ENCODE data around the gene C1QTNF8.

Gene C1QTNF8

GRCh38 chr16:1060416-1061340 is 35.4 kb downstream of the C1QTNF8 start:
- DNase-seq (ENCODE audit: low read depth): no peak

DNA sequence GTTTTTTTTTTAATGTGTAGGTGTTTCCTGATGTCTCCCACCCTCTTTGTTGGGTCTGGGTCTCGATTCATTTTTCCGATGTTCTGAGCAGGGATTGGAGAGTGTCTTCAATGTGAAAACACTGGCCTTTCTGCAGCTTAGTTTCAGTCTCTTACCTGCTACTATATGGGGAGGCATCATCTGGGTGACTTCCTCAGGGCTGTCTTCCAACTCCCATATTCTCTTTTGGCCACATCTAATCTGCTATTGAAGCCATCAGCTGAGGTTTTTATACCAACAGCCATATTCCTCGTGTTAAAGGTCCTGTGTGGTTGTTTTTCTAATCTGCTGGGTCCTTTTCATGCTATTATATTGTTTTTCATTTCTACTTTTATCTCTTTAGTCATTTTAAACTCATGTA is 36.7 kb downstream of the C1QTNF8 start:
- no peak for DNase-seq (ENCODE audit: low read depth)

GRCh38 chr16:1058216-1058615 is 37.8 kb downstream of the C1QTNF8 start:
- no peak for DNase-seq (ENCODE audit: low read depth)

DNA sequence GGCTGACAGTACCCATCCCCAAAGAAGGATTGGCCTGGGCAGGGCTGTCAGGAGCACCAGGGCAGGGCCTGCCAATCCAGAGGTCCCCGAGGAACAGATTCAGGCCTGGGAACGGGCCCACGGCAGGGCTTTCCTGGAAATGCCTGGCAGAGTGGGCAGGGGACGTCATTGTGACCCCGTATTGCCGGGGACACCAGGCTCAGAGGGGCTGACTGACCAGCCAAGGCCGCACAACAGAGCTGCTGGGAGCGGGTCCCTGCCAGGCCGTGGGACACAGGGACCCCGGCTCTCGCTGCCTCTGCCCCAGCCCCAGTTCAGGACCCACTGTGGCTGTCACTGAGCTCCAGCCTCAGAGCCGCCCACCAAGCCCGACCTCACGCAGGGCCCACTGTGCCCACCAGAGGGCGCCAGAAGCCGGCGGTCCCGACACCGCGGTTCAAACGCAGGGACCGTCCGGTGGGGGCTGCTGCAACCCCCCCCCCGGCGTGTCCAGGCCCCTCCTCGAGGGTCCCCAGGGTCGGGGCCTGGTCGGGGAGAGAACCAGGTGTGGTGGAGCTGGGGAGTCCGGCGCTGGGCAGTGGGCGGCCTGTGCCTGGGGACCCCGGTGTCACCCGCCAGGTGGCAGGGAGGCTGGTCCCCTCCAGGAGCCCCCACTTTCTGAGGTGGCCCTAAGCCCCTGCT is 38.7 kb downstream of the C1QTNF8 start:
- no peak for DNase-seq (ENCODE audit: low read depth)

DNA sequence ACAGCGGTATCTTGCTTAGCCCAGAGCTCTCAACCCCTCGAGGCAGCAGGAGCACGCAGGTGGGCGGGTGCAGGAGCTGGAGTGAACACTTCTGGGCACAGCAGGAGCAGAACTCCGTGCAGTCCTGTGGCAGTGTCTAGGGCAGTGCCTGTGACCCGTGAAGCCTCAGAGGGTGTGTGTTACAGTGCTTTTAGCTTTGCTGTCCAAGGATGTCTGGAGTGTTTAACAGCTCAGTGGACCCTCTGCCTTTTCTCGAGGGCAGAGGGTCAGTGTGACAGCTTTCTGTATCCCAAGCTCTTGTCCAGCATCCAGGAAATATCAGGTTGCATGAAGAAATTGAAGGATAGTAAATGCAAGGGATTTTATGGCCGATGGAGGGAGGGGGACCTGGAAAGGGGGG is 39.8 kb downstream of the C1QTNF8 start:
- no peak for DNase-seq (ENCODE audit: low read depth)

- no peak for DNase-seq (ENCODE audit: low read depth)
Measured at GRCh38 chr16:1055557-1055924, 40.5 kb downstream of the C1QTNF8 start.

GRCh38 chr16:1054660-1055556 is 41.1 kb downstream of the C1QTNF8 start:
- DNase-seq (ENCODE audit: low read depth): no peak

GRCh38 chr16:1053700-1054368 is 42.2 kb downstream of the C1QTNF8 start:
- DNase-seq (ENCODE audit: low read depth): no peak

GRCh38 chr16:1053121-1053521 is 42.9 kb downstream of the C1QTNF8 start:
- no peak for DNase-seq (ENCODE audit: low read depth)

DNA sequence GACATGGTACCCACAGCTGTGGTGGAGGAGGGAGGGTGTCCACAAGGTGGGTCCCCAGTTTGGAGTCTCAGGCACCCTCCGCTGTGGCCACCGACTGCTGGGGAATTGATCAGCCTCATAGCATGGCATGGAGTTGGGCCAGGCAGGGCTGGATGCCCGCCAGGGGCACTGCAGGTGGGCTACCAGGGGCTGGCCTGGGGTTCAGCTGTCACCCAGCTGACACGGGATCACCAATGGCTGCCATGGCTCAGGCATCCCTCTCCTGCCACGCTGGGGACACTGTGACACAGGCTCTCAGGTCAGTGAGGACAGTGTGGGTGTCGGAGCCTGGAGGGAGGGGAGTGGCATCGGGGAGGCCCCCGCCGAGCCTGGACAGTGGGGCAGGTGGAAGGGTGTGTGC is 43.3 kb downstream of the C1QTNF8 start:
- no peak for DNase-seq (ENCODE audit: low read depth)

DNA sequence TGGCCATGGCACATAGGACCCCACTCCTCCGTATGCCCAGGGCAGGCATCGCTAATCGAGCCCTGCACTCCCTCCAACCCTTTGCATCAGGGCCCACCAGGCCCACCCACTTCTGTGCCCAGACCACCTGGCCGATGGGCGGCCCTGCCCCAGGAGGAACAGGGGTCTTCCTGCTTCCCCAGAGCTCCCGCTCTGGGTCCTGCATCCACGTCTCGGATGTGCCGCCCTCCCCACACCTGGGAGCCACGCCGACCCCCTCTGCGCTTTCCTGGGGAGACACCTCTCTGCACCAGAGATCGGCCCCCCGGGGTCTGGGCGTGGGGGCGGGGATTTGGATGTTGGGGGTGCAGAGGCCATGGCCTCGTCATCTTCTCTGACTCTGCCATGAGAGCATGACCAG is 44.6 kb downstream of the C1QTNF8 start:
- DNase-seq (ENCODE audit: low read depth): no peak

DNA sequence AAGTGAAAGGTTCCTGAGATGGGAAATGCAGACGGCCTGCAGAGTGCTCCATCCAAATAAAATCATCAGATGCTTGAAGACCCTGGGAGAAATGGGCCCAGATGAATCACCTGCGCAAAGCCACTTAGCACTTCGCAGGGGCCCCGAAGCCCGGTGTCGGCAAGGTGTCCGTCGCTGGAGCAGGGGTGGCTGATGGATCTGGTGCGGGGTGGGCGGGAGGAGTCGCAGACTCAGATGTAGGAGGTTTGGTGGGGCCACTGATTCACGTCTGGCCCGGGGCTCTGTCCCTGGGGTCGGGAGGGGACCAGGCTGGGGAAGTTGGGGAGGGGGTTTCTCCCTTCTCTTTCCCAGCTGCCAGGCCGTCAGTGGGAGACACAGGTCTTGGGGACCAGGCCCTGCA is 45.1 kb downstream of the C1QTNF8 start:
- no peak for DNase-seq (ENCODE audit: low read depth)

GRCh38 chr16:1050516-1050915 is 45.5 kb downstream of the C1QTNF8 start:
- DNase-seq (ENCODE audit: low read depth): no peak

GRCh38 chr16:1049976-1050247 is 46.1 kb downstream of the C1QTNF8 start:
- no peak for DNase-seq (ENCODE audit: low read depth)

DNA sequence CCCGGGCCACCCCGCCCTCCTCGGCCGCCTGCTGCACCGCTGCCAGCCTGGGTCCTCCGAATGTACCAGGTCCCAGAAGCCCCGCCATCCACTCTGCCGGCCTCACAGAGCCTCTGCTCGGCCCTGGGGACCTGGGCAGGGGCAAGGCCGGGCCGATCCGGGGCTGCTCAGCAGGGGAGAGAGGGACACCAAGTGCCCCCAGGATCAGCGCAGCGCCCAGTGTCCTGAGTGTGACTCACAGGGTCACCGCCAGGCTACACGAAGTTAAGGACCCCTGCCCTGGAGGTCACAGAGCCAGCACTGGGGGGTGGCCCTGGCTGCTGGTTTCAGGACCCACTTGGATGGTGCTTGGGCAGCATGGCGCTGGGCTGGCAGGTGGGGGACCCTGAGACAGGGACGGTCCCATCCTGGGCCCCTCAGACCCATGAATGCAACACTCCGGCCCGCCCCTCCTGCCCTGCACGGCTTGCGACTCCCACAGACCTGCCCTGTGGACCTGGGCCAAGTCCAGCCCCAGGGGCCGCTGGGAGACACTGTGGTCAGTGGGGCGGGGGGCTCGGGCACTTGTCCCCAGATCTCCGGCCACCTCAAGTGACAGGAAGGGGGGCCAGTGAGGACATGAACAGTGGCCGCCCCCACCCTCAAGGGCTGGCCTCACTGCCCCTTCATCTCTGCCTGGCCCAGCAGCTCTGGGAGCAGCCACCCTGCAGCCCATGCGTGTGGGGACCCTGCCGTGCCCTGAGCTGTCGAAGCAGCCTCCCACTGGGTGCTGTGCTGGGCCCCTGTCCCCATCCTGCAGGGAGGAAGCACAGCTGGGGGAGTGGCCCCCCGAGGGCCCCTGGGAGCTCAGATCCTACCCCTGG is 46.7 kb downstream of the C1QTNF8 start:
- no peak for DNase-seq (ENCODE audit: low read depth)

DNA sequence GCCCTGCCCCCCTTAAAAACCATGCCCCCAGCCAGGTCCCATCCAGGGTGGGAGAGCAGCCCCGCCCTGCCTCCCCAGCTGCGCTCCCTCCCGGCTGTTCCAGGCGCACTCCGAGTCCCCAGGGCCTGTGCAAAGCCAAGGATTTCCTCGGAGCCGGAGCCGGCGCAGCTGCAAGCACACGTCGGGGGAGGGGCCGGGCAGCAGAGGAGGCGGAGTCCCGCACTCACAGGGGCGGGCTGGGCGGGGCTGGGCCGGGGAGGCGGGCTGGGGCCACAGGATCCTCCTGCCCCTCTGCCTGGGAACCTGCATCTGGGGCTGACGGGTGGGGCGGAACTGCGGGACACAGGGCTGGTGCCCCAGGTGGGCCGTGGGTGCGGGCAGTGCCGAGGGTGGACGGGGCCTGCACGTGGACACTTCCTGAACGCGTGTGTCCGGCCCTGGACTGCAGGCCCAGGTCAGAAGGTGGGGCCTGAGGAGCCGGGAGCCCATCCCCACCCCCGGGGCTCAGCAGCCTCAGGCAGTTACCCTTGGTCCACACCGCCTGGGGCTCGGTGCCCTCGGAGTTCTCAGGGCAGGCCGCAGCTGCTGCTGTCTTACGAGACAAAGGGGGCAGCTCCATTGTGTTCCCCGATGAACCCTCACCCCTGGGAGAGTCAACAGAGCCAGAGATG is 47.5 kb downstream of the C1QTNF8 start:
- no peak for DNase-seq (ENCODE audit: low read depth)

DNA sequence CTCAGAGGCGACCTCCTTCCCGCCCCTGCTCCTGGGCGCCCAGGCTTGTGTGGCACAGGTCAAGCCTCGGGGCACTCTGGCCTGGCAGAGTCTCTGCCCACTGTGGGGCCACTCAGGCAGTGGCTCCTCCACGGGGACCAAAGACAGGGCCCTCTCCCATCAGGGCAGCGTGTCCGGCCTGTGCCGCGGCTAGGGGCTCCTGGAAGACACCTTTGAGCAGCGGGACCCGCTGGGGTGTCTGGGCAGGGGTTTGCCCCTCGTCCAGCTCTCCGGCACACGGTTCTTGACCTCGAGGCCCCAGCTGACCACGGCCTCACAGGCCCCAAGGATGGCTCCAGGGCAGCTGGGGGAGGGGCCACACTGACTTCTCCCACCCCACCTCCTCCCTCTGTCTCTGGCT is 48.2 kb downstream of the C1QTNF8 start:
- DNase-seq (ENCODE audit: low read depth): no peak

DNA sequence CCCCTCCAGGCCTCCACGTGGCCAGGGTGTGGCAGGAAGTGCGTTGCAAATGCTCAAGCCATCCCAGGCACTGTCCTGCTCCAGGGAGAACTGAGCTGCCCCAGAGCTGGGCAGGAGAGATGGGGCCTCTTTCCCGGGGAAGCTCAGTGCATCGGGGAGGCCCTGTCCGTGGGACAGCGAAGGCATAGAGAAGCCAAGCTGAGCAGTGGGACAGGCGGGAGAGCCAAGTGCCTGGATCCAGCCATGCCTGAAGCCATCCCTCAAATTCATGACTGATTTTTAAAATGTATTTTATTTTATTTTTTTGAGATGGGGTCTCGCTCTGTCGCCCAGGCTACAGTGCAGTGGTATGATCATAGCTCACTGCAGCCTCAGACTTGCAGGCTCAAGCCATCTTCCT is 48.9 kb downstream of the C1QTNF8 start:
- DNase-seq (ENCODE audit: low read depth): no peak

DNA sequence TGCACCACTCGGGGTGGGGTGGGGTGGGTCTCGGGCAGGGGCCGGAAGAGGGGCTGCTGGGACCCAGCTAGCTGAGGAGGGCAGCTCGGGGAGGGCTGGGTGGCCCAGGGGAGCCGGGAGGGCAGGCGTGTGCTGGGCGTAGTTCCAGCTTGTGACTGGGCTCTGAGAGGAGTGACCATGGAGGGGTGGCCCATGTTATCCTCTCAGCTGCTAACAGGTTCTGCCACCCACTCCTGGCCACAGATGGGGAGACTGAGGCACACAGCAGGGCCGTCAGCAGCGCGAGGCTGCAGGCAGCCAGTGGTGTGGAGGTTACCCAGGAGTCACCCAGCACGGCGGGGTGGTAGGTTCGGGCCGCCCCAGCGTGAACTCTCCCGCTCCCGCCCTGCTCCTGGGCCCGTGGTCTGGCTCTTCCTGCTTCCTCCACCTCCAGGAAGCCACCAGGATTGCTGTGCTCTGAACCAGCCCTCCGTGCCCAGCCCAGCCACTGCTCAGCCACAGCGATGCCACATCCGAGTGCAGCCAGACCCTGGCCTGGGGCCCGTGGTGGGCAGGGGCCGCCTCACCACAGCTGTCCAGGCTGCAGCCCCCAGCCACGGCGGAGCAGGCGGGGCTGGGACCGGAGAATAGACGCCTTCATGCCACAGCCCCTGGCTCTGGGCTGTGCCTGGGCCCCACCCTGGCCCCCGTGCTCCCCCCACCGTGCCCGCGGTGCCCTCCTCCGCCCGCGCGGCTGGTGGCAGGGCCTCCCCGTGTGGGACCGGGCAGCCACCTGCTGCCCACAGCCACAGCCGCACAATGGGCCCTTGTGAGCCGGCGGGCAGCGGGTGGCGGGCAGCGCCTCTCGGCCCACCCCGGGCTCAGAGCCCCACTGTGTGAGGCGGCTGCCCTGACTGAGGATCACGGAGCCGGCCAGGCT is 49.8 kb downstream of the C1QTNF8 start:
- no peak for DNase-seq (ENCODE audit: low read depth)
